HG02938 (cell line): ENCODE results near the gene NGFR.
"Not testable (repeated sequence)": the region's sequence is repeated elsewhere in the genome, so short reads cannot be mapped to it uniquely, and the experiment has no call there.

Experiments
- ATAC-seq: cut with Tn5 transposase; IDR thresholded peaks from one replicate; pipeline ENCODE4 v1.9.1; 2021; ENCODE audit warnings: mild to moderate bottlenecking, moderate library complexity; ENCODE audit not compliant: unreplicated experiment

Gene NGFR

GRCh38 chr17:49530118-49530517 is 35.0 kb downstream of the NGFR start:
- ATAC-seq: no peak

DNA sequence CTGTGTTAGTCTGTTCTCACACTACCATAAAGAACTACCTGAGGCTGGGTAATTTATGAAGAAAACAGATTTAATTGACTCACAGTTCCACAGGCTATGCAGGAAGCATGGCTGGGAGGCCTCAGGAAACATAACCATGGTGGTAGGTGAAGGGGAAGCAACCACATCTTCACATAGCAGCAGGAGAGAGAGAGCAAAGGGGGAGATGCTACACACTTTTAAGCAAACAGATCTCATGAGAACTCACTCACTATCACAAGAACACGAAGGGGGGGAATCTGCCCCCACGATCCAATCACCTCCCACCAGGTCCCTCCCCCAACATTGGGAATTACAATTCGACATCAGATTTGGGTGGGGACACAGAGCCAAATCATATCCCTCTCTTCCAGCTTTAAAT is 48.8 kb downstream of the NGFR start:
- no peak for ATAC-seq

DNA sequence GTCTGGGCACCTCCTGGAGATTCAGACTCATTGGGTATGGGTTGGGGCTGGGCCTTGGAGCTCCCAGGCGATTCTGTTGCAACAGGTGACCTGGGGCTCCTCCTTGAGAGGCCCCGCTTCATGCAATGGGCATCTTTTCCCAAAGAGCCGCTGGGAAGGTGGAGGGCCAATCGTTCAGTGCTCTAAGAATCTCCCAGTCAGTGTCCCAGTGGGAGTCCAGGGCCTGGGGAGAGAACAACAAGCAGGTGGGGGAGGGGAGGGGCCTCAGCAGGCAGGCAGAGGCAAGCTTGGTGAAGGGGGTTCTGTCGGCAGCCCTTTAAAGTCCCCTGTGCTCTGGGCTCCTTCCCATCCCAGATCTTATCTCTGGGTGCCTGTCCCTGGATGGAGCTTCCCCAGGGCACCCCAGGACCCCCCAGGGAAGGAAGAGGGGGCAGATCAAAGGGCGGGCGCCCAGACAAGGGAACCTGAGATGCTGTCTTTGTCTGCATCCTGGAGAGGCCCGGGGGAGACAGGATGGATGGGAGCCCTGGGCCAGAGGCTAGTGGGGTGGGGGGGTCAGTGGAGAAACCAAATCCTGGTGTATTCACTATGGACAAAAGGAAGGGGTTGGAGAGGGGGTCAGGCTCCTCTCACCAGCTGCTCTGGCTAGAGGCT is 50.0 kb downstream of the NGFR start:
- ATAC-seq: no peak

GRCh38 chr17:49545806-49546545 is 50.9 kb downstream of the NGFR start:
- ATAC-seq: no peak

DNA sequence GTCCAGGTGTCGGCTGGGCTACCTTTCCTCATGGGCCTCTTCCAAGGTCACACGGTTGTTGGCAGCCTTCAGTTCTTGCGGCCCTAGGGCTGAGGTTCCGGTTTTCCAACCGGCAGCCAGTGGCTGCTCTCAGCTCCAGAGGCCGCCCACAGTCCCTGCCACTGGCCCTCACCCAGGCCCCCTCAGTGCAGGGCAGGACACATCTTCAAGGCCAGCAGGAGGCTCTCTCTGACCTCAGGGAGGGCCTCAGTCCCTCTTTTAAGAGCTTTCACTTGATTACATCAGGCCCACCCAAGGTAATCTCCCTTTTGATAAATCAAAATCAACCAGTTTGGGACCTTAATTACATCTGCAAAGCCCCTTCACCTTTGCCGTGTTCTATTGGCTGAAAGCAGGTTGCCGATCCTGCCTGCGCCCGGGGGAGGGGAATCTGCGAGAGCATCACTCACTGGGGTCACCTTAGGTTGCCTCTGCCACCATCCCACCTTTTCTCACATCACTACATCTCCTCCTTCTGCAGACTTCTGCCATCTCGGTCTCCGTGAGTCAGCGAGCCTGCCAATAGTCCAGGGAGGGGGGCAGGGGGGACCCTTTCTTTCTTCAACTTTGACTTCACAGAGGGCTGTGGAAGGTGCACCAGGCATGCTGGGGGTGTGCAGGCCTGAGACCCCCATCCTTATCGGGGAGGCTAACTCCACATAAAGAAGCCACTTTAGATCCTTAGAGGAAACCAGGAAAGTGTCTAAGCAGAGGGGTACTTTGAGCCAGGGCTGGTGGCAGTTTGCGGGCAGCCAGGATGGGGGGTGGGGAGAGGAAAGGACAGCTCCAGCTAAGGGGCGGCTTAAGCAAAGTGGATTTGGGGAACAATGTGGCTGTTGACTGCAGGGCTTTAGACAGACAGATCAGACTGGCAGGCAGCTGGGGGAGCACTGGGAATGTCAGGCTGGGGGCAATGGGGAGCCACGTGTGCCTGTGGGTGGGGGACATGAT is 51.7 kb downstream of the NGFR start:
- ATAC-seq: no peak

DNA sequence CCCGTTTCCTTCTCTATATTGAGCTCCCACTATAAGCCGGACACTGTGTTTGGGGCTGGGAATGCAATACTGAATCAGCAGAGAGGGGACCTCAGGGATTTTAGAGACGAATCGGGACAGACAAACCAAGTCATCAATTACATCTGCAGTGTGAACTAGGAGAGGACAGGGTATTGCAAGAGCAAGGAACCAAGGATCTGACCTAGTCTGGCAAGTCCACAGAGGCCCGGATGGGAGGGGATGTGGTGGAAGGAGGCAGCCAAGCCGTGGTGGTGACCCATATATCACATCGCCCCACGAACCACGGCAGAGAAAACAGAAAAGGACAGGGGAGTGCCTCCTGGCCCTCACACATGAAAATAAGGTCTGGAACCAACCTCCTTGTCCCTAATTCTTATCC is 52.5 kb downstream of the NGFR start:
- no peak for ATAC-seq

- ATAC-seq: no peak
These were observed 53.0 kb downstream of the NGFR start for GRCh38 chr17:49548051-49548505.

DNA sequence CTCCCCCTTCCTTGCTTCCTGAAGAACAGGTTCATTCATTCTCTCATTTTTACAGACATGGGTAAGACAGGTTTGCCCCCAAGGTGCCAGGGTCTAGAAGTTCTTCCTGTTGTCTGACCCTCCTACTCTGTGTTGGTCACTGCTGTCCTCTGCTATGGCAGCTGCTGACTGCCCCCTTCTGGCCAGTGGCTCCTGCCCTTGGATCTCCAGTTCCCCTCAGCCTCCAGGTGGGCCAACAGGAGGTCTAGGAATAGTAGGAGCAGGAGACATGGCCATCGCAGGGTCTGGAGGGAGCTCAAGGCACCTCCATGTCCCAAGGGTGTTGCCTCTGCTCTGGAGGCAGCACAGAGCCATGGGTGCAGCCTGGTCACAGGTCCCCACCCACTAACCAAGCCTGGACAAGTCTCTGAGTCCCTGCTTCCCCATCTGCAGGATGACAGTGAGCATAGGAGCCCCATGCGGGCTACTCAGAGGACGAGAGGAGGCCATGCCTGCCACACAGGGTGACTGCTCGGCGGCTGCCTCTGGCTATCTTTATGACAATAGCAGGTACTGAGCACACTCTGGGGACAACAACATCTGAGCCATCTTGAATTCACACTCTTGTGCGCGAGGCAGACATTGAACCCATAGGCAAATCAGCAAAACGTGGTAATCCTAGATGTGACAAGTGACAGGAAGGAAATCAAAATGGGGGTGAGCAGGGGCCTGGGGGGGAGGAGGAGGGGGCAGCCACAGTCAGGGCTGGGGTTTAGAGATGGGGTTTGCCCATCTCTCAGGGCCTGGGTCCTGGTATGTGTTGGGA is 53.6 kb downstream of the NGFR start:
- no peak for ATAC-seq

DNA sequence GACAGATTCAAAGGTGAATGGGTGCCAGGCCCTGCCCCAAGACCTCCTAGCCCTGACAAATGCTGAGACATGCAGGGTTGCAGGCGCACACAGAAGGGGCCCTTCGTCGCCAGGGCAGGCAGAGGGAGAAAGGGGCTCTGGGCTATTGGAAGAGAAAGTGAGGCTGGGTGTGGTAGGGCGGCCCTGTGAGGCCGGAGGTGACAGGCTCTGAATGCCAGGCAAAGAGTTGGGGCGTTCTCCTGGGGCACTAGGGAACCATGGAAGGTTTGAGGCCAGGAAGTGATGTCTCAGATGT is 54.2 kb downstream of the NGFR start:
- no peak for ATAC-seq

DNA sequence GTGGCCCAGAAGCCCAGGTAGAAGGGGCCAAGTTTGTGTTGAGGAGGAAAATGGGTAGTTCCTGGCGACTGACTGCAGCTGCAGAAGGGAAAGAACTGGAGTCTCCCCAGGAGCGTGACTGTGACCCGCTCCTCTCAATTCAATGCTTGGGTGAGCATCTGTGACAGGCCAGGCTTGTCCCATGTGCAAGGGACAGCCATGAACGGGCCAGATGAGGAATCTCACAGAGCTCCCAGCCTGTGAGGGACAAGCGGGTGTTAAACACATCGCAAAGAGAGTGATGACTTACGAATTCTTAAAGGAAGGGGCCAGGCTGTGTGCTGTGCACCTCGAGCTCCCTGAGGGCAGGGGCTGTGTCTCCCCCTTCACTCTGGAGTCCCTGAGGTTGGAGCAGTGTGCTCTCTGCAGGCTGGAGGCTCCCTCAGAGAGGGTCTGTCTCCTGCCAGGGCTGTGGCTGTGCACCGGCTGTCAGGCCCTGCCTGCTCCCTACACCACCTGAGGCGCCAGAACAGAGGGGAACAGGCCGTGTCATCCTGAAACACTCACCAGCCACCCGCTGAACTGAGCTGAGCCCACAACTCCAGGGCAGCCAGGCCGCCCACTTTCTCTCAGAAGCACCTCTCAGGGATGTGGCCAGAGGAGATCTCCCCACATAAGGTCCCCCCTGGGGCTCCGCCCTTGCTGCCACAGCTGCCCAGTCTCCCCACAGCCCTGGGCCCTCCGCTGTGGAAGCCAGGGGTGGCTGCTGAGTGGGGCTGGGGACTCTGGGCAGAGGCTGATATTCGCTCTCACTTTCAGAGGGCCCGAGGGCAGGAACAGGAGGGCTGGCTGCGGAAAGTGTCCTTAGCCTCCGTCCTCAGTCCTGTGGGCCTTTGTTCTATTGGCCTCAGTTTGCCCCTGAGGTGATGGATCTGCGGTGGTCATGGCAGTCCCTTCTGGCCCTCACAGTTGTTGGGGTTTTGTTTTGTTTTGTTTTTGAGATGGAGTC is 54.9 kb downstream of the NGFR start:
- no peak for ATAC-seq

DNA sequence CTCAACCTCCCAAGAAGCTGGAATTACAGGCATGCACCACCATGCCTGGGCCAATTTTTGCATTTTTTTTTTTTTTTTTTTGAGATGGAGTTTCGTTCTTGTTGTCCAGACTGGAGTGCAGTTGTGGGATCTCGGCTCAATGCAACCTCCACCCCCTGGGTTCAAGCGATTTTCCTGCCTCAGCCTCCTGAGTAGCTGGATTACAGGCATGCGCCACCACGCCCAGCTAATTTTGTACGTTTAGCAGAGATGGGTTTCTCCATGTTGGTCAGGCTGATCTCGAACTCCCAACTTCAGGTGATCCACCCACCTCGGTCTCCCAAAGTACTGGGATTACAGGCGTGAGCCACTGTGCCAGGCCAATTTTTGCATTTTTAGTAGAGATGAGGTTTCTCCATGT is 55.7 kb downstream of the NGFR start:
- ATAC-seq: not testable (repeated sequence)

DNA sequence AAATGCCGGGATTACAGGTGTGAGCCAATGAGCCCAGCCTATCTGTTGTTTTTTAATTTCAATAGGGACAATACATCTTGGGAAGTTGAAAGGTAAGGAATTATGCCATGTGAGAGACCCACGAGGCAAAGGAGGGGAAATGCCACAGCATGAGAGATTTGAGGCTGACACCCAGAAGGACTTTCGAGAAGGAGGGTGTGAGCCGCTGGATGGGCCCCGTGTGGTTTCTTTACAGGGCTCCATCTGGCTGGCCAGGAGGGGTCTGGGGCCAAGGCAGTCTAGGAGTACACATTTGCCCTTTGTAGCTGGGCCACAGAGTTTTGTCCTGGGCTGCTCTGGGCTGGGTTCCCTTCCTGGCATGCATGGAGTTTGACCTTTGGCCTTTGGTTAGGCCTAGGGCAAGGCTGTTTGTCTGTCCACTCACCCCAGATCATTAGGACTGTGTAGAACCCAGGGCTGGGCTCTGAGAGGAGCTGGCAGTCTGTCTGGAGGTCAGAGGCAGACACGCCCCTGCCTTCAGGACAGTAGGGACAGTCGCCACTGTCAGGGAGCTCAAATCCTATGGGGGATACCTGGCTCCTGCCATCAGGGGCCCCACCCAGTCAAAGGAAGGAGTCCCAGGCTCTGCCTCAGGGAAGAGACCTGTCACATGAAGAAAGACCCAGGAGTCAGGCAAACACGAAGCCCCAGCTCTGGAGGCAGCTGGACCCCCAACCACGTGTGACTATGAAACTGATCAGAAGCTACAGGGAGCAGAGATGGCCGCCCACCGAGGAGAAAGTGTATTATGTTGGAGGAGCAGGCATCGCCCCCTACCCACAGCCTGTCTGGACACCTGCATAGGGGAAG is 56.4 kb downstream of the NGFR start:
- no peak for ATAC-seq

- ATAC-seq: no peak
These were observed 57.1 kb downstream of the NGFR start for GRCh38 chr17:49552070-49552751.

DNA sequence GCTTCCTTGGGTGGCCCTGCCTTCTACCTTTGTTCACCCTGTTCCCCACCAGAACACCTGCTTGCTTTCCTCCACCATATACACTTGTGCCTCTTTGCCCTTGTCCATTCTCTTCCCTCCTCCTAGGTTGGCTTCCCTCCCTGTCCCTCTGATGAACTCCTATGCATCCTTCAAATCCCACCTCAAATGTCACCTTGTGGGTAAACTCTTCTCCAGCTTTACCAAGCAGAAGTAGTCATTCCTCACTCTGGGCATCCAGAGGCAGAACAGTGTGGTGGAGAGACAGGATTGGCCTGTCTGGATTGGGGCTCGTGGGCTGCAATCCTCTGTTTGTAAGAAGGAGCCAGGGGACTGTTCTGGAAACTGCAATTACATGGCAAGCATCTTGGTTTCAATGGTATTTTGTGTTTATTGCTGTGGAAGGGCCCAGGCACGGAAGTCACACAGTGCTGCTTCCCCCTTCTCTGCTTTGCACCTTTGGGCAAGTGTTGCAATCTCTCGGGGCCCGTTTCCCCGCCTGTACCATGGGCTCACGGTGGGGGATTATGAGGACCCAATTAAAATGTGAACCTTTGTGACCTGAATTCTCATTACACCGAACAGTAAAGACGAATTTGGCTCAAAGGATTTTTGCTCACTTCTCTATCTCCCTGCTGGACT is 58.7 kb downstream of the NGFR start:
- ATAC-seq: no peak

DNA sequence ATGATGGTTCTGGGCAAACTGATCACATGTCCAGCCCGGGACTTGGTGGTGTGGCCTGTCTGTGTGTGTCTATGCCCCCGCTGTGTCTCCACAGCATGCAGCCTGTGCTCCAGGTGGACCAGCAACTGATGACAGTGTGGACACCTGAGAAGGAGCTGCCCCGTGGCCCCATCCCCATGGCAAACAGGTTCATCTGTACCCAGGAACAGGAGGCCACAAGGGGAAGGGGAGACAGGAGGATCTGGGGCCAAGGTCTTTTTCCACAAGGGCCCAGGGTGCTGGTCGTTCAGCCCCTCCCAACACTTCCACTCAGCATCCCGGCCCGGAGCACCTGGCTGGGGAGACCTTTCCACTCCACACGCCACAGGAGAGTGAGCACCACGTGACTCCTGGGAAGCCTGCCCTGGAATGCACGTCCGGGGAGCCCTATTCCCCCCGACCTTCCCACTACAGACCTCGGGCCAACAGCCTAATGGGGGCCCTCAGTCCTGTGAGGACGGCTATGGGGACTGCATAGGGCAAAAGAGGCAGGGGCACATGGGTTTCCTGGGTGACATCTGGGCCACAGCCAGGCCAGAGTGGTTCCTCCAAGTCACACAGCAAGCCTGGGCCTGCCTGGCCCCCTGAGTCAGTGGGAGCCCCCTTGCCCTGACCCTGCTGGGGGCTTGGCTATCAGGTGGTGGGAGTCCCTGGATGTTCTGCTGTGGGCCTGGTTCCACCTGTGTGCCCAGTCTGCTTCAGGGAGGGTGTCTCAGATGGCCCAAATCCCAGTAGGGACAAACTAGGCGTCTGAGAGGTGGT is 59.8 kb downstream of the NGFR start:
- no peak for ATAC-seq

GRCh38 chr17:49555495-49556222 is 60.6 kb downstream of the NGFR start:
- no peak for ATAC-seq
